GM19238 (cell line): Measurements from ENCODE around the gene PCBD1.

Source experiments
- DNase-seq: peaks from one replicate; pipeline ENCODE4 v3.0.0; 2011; ENCODE audit warnings: low spot score; ENCODE audit not compliant: insufficient read length

The PCBD1 gene

DNA sequence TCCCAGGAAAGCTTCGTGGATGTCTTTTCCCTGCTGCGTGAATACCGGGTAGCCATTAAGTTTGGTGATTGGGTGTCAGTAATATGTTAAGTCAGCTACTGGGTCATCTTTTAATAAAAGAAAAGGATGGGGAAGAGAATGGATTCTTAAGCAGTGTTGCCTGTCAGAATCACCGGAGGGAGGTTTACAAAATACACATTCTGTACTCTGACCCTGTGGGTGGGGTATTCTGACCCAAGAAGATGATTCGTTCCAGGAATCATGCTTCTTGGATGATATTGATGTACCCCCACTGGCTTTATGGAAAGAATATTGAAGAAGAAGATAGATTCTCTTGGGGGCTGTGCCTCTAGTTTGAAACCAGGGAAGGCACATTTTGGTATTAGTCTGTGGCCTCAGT, 54.3 kb downstream of the PCBD1 start:
- no peak for DNase-seq

- no peak for DNase-seq
Measured at GRCh38 chr10:70833601-70834000, 54.8 kb downstream of the PCBD1 start.
